DND-41 (cell line): ENCODE results near the gene HSP90AB1.
A peak's percentile ranks its signal among the peaks of the same experiment; 100 is the strongest.

Experiments used
- ATAC-seq: fragments of 200-7000 bp; cut with Tn5 transposase; 3 replicates; pipeline ENCODE4 v1.9.1; 2021; ENCODE audit warnings: low read depth; ENCODE audit not compliant: insufficient read depth
- DNase-seq: peaks from one replicate; pipeline ENCODE4 v3.0.0-alpha.2; 2020
- H2AFZ ChIP-seq: 2 replicates; pipeline ENCODE4 v1.6.0; 2012; ENCODE audit warnings: low read depth, low read length
- H3K27ac ChIP-seq: 2 replicates; pipeline ENCODE4 v1.5.1; 2012; ENCODE audit warnings: low read length, inconsistent platforms
- H3K27me3 ChIP-seq: fragments of 200-600 bp; sonication (generic); 2 replicates; pipeline ENCODE4 v1.6.0; 2012; ENCODE audit warnings: low read length, mild to moderate bottlenecking, inconsistent platforms; ENCODE audit not compliant: insufficient read depth, poor library complexity
- H3K36me3 ChIP-seq: 2 replicates; pipeline ENCODE4 v1.5.1; 2012; ENCODE audit warnings: low read length, inconsistent platforms; ENCODE audit not compliant: insufficient read depth
- H3K4me1 ChIP-seq: 2 replicates; pipeline ENCODE4 v1.5.1; 2012; ENCODE audit warnings: mild to moderate bottlenecking, low read length; ENCODE audit not compliant: insufficient read depth
- H3K4me2 ChIP-seq: 2 replicates; pipeline ENCODE4 v1.6.0; 2012; ENCODE audit warnings: mild to moderate bottlenecking, moderate library complexity, low read length, inconsistent platforms; ENCODE audit not compliant: insufficient read depth
- H3K4me3 ChIP-seq, 2 experiments: fragments of 200-600 bp in 1 of 2; shearing (Covaris generic) in 1 of 2; 2 replicates each; pipeline ENCODE4 v1.5.1; 2012 to 2016; ENCODE audit warnings: inconsistent platforms in 2 of 2, low read length in 2 of 2, mild to moderate bottlenecking in 2 of 2, low read depth in 1 of 2, moderate library complexity in 1 of 2
- H3K79me2 ChIP-seq: 2 replicates; pipeline ENCODE4 v1.6.0; 2012; ENCODE audit warnings: low read length, inconsistent platforms; ENCODE audit not compliant: insufficient read depth
- H3K9ac ChIP-seq: 2 replicates; pipeline ENCODE4 v1.6.0; 2012; ENCODE audit warnings: low read depth, mild to moderate bottlenecking, inconsistent platforms, low read length, moderate library complexity
- H3K9me3 ChIP-seq: 2 replicates; pipeline ENCODE4 v1.5.1; 2012; ENCODE audit warnings: low read length, moderate library complexity, mild to moderate bottlenecking, inconsistent platforms; ENCODE audit not compliant: insufficient read depth, severe bottlenecking
- H4K20me1 ChIP-seq: 2 replicates; pipeline ENCODE4 v1.6.0; 2012; ENCODE audit warnings: low read length; ENCODE audit not compliant: insufficient read depth
- CTCF ChIP-seq: IDR thresholded peaks from 2 replicates; pipeline ENCODE4 v1.5.1; 2012; ENCODE audit warnings: borderline replicate concordance, low read length, moderate library complexity, mild to moderate bottlenecking; ENCODE audit not compliant: poor library complexity, severe bottlenecking; ENCODE audit errors: extremely low read depth
- EZH2 ChIP-seq: IDR thresholded peaks from 3 replicates; pipeline ENCODE4 v1.6.1; 2012; ENCODE audit warnings: borderline replicate concordance, low read depth, mild to moderate bottlenecking, moderate library complexity, low read length, inconsistent platforms; ENCODE audit not compliant: severe bottlenecking

Gene HSP90AB1

GRCh38 chr6:44219815-44220784 lies 26.8 kb upstream of the HSP90AB1 start:
- DNase-seq: no peak
- no peak overlapping the region for H3K9ac ChIP-seq
- H3K4me2 ChIP-seq: no peak overlapping the region
- H3K27me3 ChIP-seq: peaks cover 29% of the 10 kb centered on the region
- TF ChIP-seq CTCF: no peak
- no peak for TF ChIP-seq EZH2
- H3K4me3 ChIP-seq: no peak overlapping the region
- no peak for ATAC-seq
- no peaks in the 10 kb centered on the region for H3K36me3 ChIP-seq
- peaks cover 30% of the 10 kb centered on the region for H3K4me1 ChIP-seq
- H3K9me3 ChIP-seq: no peaks in the 10 kb centered on the region
- no peak overlapping the region for H2AFZ ChIP-seq
- peaks cover 5% of the 10 kb centered on the region; the same call in 1 of the 2 replicates for H4K20me1 ChIP-seq
- H3K27ac ChIP-seq: no peak overlapping the region
- peaks cover 15% of the 10 kb centered on the region for H3K79me2 ChIP-seq

GRCh38 chr6:44220913-44221290 lies 26.0 kb upstream of the HSP90AB1 start:
- H3K79me2 ChIP-seq: peaks cover 16% of the 10 kb centered on the region
- TF ChIP-seq EZH2: no peak
- no peak for TF ChIP-seq CTCF
- peaks cover 38% of the 10 kb centered on the region for H3K4me1 ChIP-seq
- H3K27ac ChIP-seq: no peak overlapping the region
- H3K36me3 ChIP-seq: 0 out of 2 replicates have a peak, but pooled peaks cover under 1% of the 10 kb centered on the region
- no peak overlapping the region for H3K4me3 ChIP-seq
- DNase-seq (no peak), ATAC-seq (no peak)
- peaks cover 9% of the 10 kb centered on the region for H4K20me1 ChIP-seq
- no peaks in the 10 kb centered on the region for H3K9me3 ChIP-seq
- H3K9ac ChIP-seq: no peak overlapping the region
- no peak overlapping the region for H2AFZ ChIP-seq
- peaks cover 28% of the 10 kb centered on the region for H3K27me3 ChIP-seq
- no peak overlapping the region for H3K4me2 ChIP-seq

- DNase-seq (peak; percentile 75), ATAC-seq (peak; percentile 51)
- H3K4me3 ChIP-seq: no peak overlapping the region
- H2AFZ ChIP-seq: no peak overlapping the region
- TF ChIP-seq EZH2 (no peak), CTCF (peak; percentile 74)
- H3K36me3 ChIP-seq: 0 out of 2 replicates have a peak, but pooled peaks cover 3% of the 10 kb centered on the region
- H3K9me3 ChIP-seq: no peaks in the 10 kb centered on the region
- H3K4me2 ChIP-seq: no peak overlapping the region
- peaks cover 22% of the 10 kb centered on the region for H3K79me2 ChIP-seq
- H3K27ac ChIP-seq: no peak overlapping the region
- peaks cover 26% of the 10 kb centered on the region for H3K27me3 ChIP-seq
- no peak overlapping the region for H3K9ac ChIP-seq
- H4K20me1 ChIP-seq: peaks cover 12% of the 10 kb centered on the region
- H3K4me1 ChIP-seq: peaks cover 43% of the 10 kb centered on the region
Observed at GRCh38 chr6:44221291-44221960, 25.5 kb upstream of the HSP90AB1 start.
